NCI-H82 treated with DMSO at 0.1 percent for 48 hours (cell line): ENCODE results near the gene EFNA2.

Source experiments
- DNase-seq: peaks from one replicate; lab custom pipeline; 2025; ENCODE audit not compliant: unreplicated experiment; lab: John Stamatoyannopoulos, UW

Gene EFNA2

DNA sequence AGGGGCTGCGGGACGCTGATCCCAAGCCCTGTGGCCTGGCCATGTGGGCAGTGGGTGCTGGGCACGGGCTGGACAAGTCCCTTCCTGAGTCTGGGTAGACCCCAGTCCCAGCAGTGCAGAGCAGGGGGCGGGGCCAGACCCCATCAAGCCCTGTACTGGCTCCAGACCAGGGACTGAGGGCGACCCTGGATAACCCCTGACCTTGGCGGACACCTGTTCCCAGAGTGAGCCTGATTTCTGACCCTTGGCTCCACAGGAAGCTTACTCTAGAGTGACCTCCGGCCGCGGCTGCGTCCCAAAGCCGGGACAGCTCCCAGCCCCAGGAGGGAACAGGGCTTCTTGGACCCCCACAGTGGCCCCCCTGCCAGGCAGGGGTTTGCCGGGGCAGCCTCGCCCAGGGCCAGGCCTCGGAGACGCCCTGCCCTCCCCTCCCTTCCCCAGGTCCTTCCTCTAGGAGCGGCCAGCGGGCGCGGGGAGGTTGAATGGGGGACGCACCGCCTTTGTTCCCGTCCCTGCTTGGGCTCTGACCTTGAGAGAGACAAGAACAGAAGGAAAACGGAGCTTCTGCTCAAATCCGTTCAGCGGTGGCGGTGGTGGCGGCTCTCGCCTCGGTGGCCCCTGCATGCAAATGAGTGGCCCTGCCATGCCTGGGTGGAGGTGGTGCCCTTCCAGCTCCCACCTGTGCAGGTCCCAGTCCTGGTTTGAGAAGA lies 2.3 kb upstream of the EFNA2 start:
- no peak for DNase-seq

DNA sequence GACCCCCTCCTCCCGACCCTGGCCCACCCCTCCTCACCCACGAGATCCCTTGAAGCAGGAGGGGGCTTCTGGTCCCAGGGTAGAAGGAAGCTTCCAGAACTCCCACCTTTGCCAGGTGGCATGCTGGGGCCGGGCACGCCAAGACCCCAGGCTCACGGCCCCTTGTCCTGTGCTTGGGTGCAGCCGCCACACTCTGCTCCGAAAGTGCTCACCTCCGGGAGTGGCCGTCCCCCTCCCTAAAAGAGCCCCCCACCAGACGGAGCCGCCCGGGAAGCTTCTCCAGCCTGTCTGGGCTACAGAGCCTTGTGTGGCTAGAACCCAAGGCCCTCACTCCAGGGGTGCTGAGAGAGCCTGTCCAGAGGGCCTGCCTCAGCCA lies 1.8 kb upstream of the EFNA2 start:
- DNase-seq: no peak

DNA sequence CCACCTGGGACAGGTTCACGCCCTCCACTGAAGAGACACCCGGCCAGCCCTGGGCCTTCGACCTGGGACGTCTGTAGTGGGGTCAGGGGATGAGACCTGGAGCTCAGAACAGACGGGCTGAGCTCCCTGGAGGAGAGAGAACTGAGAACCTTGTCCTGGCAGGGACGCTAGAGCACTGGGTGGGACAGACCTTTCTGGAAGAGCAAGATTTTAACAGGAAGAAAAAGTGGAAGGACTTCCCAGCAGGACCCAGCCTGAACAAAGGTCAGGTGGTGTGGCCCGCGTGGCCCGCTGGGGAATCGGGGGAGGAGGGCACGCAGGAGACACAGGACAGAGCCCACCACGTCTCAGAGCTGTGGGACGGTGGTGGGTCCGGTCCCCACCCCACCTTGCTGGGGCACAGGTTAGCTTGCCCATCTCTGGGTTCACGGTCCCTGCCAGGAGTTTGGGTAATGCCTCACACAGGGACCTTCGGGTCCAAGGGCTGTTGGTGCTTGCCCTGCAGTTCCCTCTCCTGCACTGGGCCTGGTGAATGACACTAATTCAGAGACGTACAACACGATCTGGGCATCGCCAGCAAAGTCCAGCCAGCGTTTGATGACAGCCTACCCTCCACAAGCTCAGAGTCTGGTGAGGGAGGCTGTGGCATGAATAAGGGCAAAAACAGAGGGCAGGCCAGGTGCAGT lies 1.2 kb upstream of the EFNA2 start:
- no peak for DNase-seq

DNA sequence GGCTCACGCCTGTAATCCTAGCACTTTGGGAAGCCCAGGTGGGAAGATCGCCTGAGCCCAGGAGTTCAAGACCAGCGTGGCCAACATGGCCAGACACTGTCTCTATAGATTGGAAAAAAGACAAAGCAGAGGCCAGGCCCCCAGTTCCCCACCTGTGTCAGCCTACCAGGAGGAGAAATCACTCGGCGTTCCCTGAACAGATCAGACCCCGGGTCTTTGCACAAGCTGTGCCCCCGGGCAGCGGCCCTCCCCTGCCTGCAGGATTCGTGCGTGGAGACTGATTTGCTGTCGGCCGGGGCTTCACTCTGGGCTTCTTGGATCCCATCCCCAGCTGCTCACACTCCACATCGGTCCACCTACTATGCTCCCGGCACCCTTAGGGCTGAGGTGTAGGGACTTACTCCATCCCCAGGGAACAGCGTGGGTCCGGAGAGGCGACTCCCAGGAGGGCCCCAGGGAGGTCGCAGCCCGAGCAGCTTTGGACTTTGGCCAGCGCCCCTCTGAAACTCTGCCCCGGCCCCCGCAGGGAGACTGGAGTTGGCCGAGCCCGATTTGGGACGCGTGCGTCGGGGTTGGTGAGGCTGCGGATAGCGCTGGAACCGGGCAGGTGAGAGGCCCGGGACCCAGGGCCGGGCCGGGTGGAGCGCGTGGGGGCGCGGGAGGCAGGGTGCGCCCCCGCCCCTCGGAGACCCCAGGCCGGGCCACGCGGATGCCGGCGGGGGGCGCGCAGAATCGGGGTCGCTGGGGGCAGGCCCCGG lies 515 bp upstream of the EFNA2 start:
- DNase-seq: no peak

DNA sequence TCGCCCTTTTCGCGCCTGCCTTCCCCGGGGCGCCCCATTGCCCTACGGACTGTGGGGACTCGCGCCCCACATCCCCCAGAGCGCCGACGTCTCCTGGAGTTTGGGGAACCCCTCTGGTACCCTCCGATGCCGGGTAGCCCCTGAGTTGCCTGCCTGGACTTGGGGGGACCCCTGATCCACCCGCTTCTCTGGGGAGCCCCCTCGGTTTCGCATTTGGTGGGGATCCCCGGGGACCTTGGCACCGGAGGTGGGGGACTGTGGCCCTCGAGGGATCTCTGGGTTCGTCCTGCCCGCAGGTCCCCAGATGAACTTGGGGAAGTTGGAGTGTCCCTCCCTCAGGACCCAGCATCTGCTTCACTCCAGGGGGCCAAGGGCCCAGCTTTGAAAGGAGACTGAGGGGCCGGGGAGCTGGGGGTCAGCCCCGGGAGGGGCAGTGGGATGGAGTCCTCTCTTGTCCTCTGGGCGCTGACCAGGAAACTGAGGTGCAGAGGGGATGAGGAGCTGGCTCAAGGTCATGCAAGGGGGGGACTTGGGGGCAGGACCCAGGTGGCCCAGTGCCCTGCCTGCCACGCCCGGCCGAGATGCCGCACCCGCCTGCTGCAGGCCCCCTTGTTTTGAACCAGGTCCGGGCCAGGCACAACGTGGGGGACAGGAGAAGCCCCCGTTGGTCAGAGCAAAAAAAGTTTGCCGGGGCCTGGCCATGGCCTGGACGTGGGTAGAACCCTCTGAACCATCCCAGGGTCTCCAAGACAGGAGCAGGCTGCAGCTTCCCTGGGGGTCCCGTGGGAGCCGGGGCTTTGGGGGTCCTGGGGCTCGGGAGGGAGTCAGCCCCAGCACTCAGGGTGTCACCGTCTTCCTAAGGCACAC lies 1.0 kb downstream of the EFNA2 start:
- DNase-seq: no peak

DNA sequence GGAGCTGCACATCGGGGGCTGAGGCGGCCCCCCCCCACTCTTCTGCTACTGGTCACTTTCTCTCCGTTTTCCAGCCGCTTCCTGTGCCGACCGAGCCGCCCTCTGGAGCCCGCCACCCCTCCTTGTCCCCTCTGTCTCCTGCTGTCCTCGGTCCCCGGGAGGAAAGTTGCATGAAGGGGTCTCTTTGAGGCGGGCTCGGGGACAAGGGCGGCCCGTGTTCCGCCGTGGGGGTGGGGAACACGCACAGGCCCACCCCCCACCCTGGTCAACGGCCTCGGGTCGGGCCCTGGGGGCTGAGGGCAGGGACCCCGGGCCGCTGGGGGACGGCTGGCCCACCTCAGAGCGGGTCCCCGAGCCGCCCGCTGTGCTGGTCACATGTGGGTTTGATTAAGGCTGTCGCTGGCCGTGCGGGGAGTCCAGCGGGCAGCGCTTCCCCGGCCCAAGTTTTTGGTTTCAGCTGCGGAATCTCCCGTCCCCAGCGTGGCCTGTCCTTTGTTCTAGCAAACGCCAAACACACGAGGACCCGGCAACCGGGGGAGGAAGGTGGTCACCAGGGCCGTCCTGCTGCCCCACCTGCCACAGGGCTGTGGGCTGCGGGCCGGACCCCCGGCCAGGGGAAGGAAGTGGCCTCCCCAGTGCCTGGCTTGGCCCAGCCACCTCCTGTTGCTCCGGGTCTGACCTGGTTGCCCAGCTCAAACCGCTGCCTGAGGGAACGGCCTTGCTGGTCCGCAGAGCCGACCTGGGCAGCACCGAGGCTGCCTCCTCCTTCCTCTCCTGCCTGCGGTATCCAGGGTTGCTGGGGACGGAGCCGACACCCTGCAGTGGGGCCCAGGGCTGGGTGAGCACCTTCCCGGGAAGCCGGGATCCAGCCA lies 1.9 kb downstream of the EFNA2 start:
- DNase-seq: no peak

DNA sequence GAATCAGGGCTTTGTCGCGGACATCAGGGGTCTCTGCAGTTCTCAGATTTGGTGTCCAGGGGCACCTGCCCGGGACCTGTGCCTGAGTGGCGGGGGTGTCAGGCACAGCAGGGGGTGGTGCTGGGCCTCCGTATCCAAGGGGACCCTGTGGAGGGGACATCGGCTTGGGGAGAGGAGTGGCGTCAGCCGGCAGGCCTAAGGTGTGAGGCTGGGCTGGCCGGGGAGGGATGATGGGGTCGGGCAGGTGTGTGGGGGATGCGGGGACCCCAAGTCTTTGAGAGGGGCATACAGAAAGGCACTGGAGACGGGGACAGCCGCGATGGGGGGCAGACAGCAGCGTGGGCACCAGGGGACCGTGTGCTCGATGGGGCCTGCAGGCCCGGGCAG lies 2.5 kb downstream of the EFNA2 start:
- no peak for DNase-seq

DNA sequence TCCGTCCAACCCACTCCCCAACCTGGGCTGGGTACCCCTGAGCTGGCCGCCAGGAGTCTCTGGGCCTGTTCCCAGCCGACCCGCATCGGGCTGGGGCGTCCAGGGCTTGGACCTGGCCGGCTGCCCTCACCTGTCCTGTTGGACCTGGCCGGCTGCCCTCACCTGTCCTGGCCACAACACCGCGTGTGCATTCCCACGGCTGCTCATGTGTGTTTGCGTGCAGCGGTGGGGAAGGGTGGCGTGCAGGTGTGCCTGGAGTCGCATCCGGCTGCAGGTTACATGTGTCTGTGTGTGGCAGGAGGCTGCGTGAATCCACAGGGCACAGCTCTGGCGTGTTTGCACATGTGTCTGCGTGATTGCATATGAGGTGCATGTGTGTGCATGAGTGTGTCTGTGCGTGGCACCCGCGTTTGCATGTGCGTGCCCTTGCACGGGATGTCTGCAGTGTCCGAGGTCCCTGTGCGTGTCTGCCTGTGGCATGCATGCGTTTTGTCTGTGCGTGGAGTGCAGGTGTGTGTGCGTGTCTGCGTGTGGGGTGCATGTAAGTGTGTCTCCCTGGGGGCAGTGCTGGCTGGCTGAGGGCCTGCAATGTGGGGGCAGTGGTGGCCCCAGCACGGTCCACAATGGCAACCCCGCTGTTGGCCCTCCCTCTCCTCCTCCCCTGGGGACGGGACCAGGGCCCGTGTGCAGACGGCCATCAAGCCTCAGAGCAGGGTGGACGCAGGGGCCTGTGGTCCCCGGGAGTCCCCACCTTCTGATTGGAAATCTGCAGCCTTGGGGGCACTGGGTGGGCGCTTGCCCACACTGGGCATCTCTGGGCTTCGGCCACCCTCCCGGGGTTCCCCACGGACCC lies 3.4 kb downstream of the EFNA2 start:
- DNase-seq: no peak

DNA sequence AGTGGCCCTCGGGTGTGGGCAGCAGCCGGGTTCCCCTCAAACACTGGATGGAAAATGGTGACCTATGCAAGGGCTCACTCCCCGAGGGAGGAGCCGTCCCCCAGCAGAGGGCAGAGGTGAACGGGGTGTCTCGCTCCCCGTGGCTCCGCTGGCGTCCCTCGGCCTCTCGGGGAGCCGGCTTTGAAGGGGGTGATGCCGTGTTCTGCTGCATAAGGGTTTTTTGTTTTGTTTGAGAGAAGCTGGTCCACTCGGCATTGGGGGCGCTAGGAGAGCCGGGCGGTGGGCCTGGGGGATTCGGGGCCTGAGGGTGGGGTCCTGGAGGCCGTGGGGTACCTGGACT lies 4.0 kb downstream of the EFNA2 start:
- no peak for DNase-seq

DNA sequence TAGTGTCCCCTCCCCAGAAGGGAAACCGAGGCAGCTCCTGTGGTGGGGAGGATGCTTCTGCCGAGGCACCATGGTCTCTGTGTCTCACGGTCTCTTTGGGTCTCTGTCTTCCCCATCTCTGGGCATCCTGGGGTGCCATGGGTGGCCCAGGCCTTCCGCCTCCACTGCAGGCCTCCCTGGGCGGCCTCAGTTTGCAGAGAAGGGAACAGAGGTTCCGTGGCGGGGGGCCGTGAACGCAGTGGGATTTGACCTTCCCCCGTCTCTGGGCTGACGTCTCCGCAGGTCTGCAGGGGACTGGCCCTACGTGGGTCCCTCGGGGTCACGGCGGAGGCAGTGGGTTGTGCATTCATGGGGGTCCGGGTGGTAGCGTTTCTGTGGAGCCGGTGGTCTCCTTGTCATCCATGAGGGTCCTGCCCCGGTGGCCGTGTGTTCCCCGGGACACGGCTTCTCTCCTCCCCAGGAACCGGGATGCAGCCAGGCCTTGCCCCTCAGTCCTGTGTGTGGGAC lies 4.6 kb downstream of the EFNA2 start:
- DNase-seq: no peak

DNA sequence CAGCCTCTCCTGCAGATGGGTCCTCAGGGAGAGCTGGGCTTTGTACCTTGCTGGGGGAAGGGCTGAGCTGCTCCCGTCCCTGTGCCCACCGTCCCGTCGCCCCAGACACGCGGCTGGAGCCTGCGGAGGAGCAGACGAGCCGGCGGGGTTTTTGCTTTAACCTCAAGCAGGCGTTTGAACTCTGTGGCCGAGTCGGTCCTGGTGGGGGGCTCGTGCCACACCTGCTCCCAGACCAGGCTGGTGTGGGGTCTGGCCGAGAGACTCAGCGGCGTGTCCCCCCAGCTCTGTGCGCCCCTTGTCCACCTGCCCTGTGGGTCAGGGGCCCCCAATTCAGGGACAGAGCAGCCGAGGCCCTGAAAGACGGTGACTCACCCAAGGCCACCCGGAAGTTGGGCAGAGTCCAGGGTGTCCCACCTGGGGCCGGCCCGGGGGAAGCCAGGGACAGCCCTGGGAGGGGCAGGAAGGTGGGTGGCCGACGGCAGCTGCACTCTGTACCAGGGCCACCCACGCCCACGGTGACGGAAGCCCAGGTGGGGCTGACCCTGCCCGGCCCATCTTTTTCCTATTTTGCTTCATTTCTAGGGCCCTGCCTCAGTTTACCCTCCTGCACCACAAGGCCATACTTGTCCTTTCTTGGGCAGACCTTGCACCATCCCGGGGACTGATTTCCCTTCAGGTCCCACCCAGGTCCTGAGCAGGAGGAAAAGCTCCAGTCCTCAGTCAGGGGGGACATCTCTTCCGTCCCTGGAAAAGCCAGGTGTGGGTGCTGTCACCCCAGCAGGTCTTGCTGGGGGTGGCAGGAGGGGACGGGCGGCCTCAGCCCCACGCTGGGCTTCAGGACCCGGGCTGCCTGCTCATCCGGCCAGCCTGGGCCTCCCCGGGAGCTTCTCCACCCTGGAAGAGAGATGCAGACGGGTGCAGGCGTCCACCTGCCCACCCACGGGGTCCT lies 5.3 kb downstream of the EFNA2 start:
- no peak for DNase-seq

DNA sequence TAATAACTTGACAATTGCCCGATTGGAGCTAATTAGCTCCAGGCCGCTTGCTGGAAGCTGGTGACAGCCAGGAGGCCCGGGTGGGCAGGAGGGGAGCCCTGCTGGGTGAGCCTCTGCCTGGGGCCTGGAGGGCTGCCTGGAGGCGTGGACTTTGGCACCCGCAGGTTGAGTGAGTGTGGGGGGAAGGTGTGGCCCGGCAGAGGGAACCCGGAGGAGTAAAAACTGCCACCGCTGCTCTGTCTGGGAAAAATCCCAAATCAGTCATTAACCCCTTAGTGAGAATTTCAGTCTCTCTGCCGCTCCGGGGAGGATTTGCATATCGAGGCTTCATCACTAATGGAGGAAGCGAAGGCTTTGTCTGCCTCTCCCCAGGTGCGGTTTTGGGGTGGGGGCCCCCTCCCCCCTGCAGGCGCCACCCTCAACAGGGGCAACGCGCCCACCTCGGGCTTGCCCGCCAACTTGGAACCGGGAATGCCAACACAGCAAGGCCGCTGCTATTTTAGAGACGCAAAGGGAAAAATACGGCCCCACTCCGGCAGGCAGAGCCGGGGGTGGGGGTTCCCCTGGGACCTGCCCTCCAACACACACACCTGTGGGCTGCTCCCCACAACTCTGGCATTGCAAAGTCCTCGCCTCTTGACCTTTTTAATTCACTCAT lies 6.2 kb downstream of the EFNA2 start:
- DNase-seq: no peak

DNA sequence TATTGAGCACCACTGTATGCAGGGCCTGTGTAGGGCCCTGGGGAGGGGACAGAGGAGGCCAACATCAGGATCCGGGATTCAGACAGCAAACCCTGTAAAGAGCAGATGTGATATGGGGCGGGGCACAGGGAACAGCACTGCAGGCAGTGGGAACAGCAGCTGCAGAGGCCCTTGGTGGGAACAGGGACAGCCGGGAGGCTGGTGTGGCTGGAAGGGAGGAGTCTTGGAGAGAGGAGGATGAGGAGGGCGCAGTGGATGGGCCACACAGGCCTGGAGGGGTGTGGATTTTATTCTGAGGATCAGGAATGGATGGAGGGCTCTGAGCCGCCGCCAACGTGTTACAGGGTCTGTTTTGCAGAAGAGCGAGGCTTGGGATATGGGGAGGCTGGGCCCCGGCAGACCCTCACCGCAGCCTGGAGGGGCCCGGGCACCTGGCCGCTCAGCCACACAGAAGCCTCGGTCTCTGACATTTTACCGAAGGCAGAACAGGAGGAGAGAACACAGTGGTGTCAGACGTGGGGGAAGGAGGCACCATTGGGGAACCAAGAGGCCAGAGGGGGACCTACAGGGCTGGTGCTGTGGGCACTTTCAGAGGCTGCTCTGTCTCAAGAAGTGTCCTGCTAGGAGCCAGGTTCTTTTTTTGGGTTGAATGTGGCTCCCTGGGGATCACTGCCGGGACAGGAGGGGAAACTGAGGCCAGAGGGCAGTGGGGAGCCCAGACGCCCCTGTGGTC lies 6.9 kb downstream of the EFNA2 start:
- DNase-seq: no peak

DNA sequence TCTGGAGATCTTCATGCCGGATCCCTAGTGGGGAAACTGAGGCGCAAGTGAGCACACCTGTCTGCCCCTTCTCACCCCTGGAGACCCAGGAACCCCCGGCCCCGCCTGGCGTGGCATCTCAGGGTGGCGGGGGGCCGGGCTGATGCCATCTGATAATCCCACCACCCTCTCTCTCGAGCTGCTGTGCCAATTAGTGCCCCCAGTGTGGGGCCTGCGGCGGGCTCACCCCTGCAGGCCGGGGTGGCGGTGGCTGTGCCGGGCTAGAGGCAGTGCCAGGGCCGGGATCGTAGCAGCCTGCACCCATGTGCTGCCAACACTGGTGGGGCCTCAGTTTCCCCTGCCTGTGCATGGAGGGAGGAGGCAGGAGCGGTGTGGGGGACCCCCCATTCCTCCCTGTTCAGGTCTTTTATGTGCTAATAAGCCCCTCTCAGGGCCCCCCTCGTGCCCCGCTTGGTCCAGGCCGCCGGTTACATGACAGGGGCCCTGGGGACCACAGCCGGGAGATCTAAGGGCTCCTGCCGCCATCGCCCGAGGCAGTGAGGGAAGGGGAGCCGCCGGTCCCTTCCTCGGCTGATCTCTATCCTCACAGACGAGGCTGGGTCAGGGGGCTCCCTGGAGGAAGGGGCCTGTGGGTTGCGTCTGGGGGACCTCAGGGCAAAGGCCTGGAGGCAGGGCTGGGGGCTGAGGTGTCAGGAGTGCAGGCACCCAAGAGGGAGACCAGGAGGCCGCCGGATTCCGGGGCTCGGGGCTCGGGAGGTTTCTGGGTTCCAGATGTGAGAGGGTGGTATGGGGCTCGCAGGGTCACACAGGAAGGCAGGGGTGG lies 8.3 kb downstream of the EFNA2 start:
- no peak for DNase-seq

DNA sequence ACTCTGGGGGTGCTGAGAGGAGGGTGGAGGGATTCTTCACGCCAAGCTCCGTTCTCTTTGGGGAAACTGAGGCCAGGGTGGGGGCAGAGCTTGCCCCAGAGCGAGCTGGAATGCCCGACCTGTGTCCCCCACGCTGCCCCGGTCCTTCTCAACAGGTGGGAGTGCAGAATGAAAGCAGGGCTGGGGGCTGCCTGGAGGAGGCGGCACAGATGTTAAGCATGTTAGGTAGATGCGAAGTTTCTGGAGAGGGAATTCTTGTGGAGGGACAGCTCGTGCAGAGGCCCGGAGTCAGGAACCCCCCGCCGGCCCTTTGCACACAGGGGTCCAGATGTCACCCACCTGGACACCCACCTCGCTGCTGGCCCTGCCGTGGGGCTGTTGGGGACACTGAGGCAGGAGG lies 9.0 kb downstream of the EFNA2 start:
- DNase-seq: no peak
